Peyer's patch (tissue), 4 donors: ENCODE results near the gene DMC1.

Experiments used
- POLR2A ChIP-seq, 2 donors: fragments of 450-650 bp; IDR thresholded peaks; one replicate each; pipeline ENCODE4 v1.5.1; 2017; ENCODE audit warnings: antibody characterized with exemption in 2 of 2, mild to moderate bottlenecking in 2 of 2, moderate library complexity in 2 of 2
- TF ChIP-seq, protein P1 (sequence below), 6 experiments: fragments of 450-650 bp in 4 of 6; fragments of 200-600 bp in 2 of 6; sonication (generic) in 1 of 6; IDR thresholded peaks; one replicate each; pipeline ENCODE4 v1.5.1; 2017 to 2019; ENCODE audit warnings: antibody characterized with exemption in 6 of 6, mild to moderate bottlenecking in 3 of 6, moderate library complexity in 1 of 6

DNA sequence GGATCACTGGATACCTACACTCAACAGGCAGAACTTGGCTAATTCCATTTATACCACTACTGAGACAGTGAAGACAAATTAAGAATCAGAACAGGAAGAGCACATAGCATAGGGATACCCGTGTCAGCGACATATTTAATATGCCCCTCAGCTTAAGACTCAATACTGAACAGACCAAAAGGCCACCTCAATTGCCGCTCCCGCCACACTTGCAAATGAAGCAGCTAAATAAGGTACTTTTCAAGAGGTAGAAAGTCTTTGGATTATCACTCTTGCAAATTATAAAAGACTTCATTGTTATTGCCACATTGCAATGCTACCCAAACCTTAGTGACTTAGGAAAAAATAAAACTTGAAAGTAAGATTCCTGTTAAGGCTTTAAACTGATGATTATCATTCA lies 67.0 kb downstream of the DMC1 start:
- TF ChIP-seq, protein P1, sequence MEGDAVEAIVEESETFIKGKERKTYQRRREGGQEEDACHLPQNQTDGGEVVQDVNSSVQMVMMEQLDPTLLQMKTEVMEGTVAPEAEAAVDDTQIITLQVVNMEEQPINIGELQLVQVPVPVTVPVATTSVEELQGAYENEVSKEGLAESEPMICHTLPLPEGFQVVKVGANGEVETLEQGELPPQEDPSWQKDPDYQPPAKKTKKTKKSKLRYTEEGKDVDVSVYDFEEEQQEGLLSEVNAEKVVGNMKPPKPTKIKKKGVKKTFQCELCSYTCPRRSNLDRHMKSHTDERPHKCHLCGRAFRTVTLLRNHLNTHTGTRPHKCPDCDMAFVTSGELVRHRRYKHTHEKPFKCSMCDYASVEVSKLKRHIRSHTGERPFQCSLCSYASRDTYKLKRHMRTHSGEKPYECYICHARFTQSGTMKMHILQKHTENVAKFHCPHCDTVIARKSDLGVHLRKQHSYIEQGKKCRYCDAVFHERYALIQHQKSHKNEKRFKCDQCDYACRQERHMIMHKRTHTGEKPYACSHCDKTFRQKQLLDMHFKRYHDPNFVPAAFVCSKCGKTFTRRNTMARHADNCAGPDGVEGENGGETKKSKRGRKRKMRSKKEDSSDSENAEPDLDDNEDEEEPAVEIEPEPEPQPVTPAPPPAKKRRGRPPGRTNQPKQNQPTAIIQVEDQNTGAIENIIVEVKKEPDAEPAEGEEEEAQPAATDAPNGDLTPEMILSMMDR (IDR thresholded peaks at IDR 0.05): no peak
- no peak for TF ChIP-seq POLR2A (IDR thresholded peaks at IDR 0.05)
